Psoas muscle (tissue), 8 donors: ENCODE data around the gene STAG3. TPM values are rescaled to one million over a fixed set of nuclear protein-coding genes. Genes with fewer than 3 reads are reported as not detected.
"Not testable (repeated sequence)": the region's sequence is repeated elsewhere in the genome, so short reads cannot be mapped to it uniquely, and the experiment has no call there.

Experiments
- ATAC-seq, 4 donors: fragments of 200-7000 bp; cut with Tn5 transposase; one replicate each; pipeline ENCODE4 v1.9.1; 2020; ENCODE audit warnings: moderate library complexity in 3 of 4, mild to moderate bottlenecking in 2 of 4
- DNase-seq, 2 donors: peaks; one replicate each; pipeline ENCODE4 v3.0.0-alpha.2; 2020
- H3K27ac ChIP-seq: fragments of 200-600 bp; one replicate; pipeline ENCODE4 v1.8.0; 2022
- H3K27me3 ChIP-seq, 3 donors: fragments of 200-600 bp in 1 of 3; one replicate each; pipeline versions ENCODE4 v1.6.1 to v1.8.0; 2013 to 2022; ENCODE audit warnings: low read length in 2 of 3, mild to moderate bottlenecking in 2 of 3, moderate library complexity in 1 of 3; ENCODE audit not compliant: insufficient read depth in 3 of 3
- H3K36me3 ChIP-seq, 2 donors: fragments of 200-600 bp in 1 of 2; one replicate each; pipeline versions ENCODE4 v1.6.1 to v1.8.0; 2013 to 2022; ENCODE audit warnings: low read depth in 1 of 2, mild to moderate bottlenecking in 1 of 2, moderate library complexity in 1 of 2; ENCODE audit not compliant: insufficient read depth in 1 of 2
- H3K4me1 ChIP-seq: fragments of 200-600 bp; one replicate; pipeline ENCODE4 v1.8.0; 2022
- H3K4me3 ChIP-seq: fragments of 200-600 bp; one replicate; pipeline ENCODE4 v1.8.0; 2022; ENCODE audit warnings: mild to moderate bottlenecking
- H3K9me3 ChIP-seq: fragments of 200-600 bp; one replicate; pipeline ENCODE4 v1.8.0; 2022
- CTCF ChIP-seq: fragments of 200-600 bp; IDR thresholded peaks from one replicate; pipeline ENCODE4 v1.8.0; 2022; ENCODE audit warnings: antibody characterized with exemption
- WGBS, 3 donors: extraction: QIAGEN DNeasy Blood & Tissue Kit; methylation state at CpG; one replicate each; pipeline versions ENCODE4 v1.1.6 to v1.1.7; 2013; 5-methylcytosine and 5-hydroxymethylcytosine counted together
- intact Hi-C, 2 donors: fragments of 100-400 bp; cut with DNase I; formaldehyde crosslinking; loops; one replicate each; pipeline versions ENCODE4 v1.11.0 to v1.14.2; 2022
- polyA plus RNA-seq, 3 donors: library from polyadenylated mRNA; stranded (reverse); fragments of 200-250 nt; gene quantifications; one replicate each; pipeline ENCODE4 v1.2.3, GENCODE V29; 2013
- total RNA-seq, 4 donors: library from RNA; stranded (reverse); fragmentation: NEBNext Ultra II Directional in 2 of 4; extraction: Animal tissue kit (Norgen Biotek cat#: 25700) in 2 of 4; gene quantifications; one replicate each; pipeline versions ENCODE4 v1.2.1 to v1.2.4, GENCODE V29; 2021 to 2023
- donor health status: healthy with polysubstance abuse.
- donor health status: DM: no; HTN: no; CAD: no; lungs with moderate emphysema.
- donor health status: Bipolar disorder and iron deficiency.
- donor health status: healthy.
- donor health status: DM: yes; HTN: yes; CAD: no.
- donor health status: DM: no; HTN: no; CAD: no.
- donor health status: DM: no; HTN: no; CAD: no.
- donor health status: DM: yes; HTN: yes; CAD: no.

STAG3 gene
- total and polyA plus RNA-seq, 7 donors, result 0.18 to 0.86 (median 0.50) TPM

GRCh38 chr7:100219271-100219737, 41.6 kb downstream of the STAG3 start:
- intact Hi-C loops, result loop anchor here (10.0 kb wide), 2 partner anchors 65 to 125 kb away; partner anchors contain the start of gene TRAPPC14 (in 1 of the 2)

GRCh38 chr7:100219801-100220585, 42.3 kb downstream of the STAG3 start, which contains the start of gene PVRIG:
TSS of gene PVRIG (plus strand) at chr7:100219949. CDS start at chr7:100219971, 22 bp downstream.
- not testable (repeated sequence) for DNase-seq, H3K9me3 ChIP-seq, H3K27me3 ChIP-seq, H3K4me3 ChIP-seq, ATAC-seq, H3K4me1 ChIP-seq
- H3K27ac ChIP-seq, result peak within 1 kb of the TSS; percentile 41
- intact Hi-C loops, result loop anchor here (5.0 to 10.0 kb wide), 3 partner anchors 65 to 643 kb away; partner anchors contain the start of gene TRAPPC14 (in 1 of the 2)
- H3K36me3 ChIP-seq, result peaks cover 0 to 62% of the 10 kb centered on the region in 2 donors
- WGBS, 3 donors, result 87 to 89% (median 87%) methylated on average over 16 to 26 of the region's 27 CpGs

More at GRCh38 chr7:100219271-100219737, 41.6 kb downstream of the STAG3 start:
- WGBS, 3 donors, result 68 to 84% (median 74%) methylated on average over 9 to 10 of the region's 10 CpGs
- H3K9me3 ChIP-seq, result no peaks in the 10 kb centered on the region
- H3K27me3 ChIP-seq, result no peaks in the 10 kb centered on the region
- DNase-seq, result no peak
- H3K4me3 ChIP-seq, result no peak overlapping the region
- peaks cover 0 to 55% of the 10 kb centered on the region in 2 donors for H3K36me3 ChIP-seq
- TF ChIP-seq CTCF, result no peak
- peaks cover 8% of the 10 kb centered on the region for H3K4me1 ChIP-seq
- no peak for ATAC-seq
- H3K27ac ChIP-seq, result peak overlapping the region; percentile 23

GRCh38 chr7:100220586-100221230, 43.0 kb downstream of the STAG3 start:
- Histone ChIP-seq H3K4me1 (peaks cover 6% of the 10 kb centered on the region), H3K9me3 (no peaks in the 10 kb centered on the region), H3K4me3 (no peak overlapping the region), H3K27me3 (no peaks in the 10 kb centered on the region), H3K36me3 (peaks cover 0 to 67% of the 10 kb centered on the region in 2 donors), H3K27ac (no peak overlapping the region)
- no peak for TF ChIP-seq CTCF
- 82 to 89% (median 84%) methylated on average over 21 to 22 of the region's 22 CpGs for WGBS, 3 donors
- ATAC-seq (no peak), DNase-seq (no peak)
- intact Hi-C loops, result loop anchor here in 1 of 2 donors (5.0 kb wide), 1 partner anchor 643 kb away; no protein-coding TSS in a partner anchor

GRCh38 chr7:100221231-100221718, 43.6 kb downstream of the STAG3 start:
- intact Hi-C loops, result loop anchor here in 1 of 2 donors (5.0 kb wide), 1 partner anchor 644 kb away; no protein-coding TSS in a partner anchor
- no peaks in the 10 kb centered on the region for H3K27me3 ChIP-seq
- H3K9me3 ChIP-seq, result no peaks in the 10 kb centered on the region
- WGBS, 3 donors, result 83 to 87% (median 83%) methylated on average over 5 of the region's 5 CpGs
- peaks cover under 1% of the 10 kb centered on the region for H3K4me1 ChIP-seq
- no peak overlapping the region for H3K4me3 ChIP-seq
- H3K27ac ChIP-seq, result no peak overlapping the region
- TF ChIP-seq CTCF, result no peak
- ATAC-seq, result no peak
- peaks cover 0 to 72% of the 10 kb centered on the region in 2 donors for H3K36me3 ChIP-seq
- DNase-seq, result no peak
